GM19240 (cell line): ENCODE data around the gene TCEAL3.
"Not testable (repeated sequence)": the region's sequence is repeated elsewhere in the genome, so short reads cannot be mapped to it uniquely, and the experiment has no call there.

Source experiments
- DNase-seq: peaks from one replicate; pipeline ENCODE4 v3.0.0; 2011; ENCODE audit warnings: low spot score; ENCODE audit not compliant: insufficient read length

TCEAL3 gene

DNA sequence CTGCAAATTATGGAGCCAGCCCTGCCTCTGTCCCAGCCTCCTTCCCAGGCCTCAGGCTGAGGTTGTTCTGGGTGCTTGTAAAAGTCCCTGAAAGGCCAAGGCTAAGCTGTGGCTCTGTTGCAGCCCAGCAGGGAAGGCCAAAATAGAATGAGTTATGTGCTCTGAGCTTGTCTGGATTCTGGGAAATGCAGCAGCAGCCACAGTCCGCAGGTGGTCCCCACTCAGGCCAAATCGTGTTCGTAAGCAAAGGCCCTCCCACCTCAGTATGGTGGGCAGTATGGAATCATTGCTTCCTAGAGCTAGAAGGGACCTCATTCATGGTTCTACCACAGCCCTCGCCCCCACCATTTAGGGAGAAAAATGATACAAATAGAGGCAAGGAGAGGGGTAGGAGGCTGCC is 16.3 kb downstream of the TCEAL3 start:
- no peak for DNase-seq

DNA sequence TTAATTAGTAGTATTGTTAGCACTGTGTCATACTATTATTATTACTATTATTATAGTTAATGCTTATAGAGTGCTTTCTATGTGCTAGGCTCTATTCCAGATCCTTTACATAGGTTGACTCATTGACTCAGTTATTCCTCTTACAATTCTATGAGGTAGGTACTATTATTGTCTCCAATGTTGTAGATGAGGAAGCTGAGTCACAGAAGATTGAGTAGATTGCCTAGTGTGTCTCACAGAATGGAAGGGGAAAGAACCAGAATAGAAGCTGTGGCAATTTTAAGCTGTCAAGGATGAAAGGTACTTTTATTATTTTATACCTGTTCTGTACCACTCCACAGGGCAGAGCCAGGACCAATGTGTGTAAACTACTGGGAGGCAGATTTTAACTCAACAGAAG is 19.1 kb downstream of the TCEAL3 start:
- no peak for DNase-seq

DNA sequence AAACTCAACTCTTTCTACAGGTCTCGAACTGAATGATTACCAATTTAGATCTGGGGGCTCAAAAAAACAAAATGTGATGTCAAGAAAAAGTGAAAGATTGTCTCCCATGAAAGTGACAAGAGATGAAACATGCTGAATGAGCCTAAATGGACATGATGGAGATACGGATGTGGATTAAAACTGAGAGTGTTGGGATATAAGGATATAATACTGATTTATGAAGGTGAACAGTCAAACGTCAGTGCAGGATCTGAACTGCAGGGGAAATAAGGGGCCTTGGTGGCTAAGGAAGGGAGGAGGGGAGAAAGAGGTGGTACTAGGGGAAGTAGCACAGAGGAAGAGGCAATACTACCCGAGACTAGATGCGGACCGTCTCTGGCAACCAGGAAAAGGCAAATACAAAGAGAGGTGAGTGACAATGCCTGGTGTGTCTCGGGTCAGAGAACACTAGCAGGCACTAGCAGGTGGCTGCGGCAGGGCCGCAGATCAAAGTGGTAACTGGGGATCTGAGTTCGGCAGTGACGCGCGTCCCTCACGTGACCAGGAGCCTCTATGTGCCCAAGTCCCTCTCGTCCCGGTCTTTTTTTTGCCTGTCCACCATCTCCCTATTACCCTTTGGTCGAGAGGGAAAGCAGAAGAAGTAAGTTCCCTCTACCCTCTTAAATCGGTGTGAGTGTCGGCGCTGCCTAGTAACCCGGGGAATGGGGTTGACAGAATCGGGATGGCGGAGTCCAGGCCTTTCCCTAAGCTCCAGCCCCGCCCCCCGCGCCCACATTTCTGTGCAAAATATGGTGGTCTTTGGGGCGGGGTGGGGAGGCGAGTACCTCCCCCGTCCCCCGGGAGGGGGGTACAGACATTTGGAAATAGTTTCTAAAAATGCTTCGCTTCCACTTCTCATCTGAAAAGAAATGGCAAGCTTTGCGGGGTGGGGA is 20.9 kb downstream of the TCEAL3 start, which contains the start of gene TCEAL1:
Gene TCEAL1 (plus strand): TSS at position 590 of the 932 bp plus-strand sequence. CDS start 942 bp downstream, outside the sequence.
- no peak for DNase-seq

DNA sequence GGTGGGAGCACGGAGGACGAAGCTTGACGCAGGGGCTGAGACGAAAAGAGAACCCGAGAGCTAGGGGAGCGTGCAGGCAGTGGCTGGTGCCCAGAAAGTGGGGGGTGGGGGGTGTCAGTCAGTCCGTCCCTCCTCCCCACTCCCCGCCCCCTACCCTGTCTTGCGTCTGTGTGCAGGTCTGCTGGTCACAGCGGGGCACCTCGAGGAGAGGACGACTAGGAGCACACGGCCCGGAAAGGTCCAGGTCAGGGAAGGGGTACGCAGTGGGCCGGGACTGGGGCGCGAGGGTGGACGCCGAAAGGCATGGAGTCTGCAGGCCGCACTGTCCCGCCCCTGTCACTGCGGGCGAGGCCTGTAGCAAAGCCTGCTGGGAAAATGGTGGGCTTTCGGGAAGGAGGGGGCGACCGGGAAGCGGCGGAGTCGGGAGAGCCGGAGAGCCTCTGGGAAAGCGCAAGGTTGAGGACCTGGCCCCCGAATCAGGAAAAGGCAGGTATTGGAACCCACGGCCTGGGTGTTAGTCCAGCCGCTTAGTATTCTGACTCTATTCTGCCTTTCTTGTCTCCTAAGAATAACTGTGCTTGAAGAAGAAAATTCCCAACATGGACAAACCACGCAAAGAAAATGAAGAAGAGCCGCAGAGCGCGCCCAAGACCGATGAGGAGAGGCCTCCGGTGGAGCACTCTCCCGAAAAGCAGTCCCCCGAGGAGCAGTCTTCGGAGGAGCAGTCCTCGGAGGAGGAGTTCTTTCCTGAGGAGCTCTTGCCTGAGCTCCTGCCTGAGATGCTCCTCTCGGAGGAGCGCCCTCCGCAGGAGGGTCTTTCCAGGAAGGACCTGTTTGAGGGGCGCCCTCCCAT is 21.8 kb downstream of the TCEAL3 start:
- DNase-seq = no peak

DNA sequence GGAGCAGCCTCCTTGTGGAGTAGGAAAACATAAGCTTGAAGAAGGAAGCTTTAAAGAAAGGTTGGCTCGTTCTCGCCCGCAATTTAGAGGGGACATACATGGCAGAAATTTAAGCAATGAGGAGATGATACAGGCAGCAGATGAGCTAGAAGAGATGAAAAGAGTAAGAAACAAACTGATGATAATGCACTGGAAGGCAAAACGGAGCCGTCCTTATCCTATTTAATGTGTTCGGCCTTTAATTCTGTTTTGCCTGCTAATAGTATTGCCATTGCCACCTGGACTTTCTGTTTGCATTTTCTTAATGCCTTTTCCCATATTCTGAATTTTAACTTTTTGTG is 22.4 kb downstream of the TCEAL3 start:
- no peak for DNase-seq

DNA sequence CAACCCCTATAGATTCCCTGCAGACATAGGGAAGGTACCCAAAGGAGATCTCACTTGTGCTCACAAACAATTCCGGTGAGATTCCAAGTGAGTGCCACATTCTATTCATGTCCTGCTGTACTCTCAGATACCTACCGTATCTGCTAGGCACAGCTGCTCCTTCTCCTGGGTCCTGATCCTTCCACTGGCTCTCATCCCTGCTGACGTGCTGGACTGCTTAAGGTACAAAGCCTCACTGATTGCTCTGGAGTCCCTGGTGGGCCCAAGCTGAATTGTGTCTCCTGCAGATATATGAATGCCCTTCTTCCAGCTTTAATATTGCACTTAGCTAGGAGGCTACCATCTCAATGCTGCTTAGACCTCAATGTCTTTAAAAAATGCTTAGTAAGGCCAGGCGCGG is 23.4 kb downstream of the TCEAL3 start:
- DNase-seq = no peak

DNA sequence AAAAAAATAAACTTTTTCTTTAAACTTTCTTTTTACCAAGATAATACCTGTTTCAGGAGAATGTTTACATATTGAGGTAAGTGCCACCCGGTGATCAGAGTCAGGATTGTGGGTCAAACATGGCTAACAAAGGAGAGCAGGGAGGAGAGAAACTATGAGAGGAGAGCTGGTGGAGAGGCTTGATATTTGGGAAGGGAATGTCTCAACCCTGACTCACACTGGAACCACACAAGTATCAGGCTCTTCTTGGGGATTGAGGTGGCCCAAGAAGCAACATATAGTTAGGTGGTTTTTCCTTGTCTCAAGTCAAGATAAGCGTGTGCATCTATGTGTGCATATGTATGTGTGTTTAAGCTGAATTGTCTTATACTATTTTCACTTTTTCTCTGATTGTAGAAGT is 27.7 kb downstream of the TCEAL3 start:
- no peak for DNase-seq

DNA sequence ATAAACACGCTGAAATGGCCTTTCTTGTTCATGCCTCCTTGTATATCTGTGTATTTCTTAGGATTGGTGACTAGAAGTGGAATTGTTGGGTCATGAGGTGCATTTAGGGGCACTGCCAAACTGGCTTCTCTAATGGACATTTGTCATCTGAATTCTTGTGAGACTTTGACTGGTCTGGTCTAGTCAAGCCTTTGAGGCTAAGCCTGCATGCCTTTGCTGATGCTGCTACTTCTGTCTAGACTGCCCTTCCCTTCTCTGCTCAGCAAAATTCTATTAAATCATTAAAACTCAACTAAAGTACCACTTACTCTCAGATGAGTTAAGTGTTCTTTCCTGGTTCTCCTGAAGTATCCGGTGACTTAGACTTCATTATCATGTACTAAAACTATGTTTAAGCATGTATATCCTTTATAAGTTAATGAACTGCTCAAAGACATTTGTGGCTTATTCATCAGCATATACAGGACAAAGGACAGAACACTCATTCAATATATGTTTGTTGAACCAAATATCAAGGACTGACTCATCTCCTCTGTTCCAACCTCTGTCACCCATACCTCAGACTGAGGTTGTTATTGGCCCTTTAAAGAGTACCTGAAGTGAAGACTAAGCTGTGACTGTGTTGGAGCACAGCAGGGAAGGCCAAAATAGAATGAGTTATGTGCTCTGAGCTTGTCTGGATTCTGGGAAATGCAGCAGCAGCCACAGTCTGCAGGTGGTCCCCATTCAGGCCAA is 30.0 kb downstream of the TCEAL3 start:
- DNase-seq = no peak

DNA sequence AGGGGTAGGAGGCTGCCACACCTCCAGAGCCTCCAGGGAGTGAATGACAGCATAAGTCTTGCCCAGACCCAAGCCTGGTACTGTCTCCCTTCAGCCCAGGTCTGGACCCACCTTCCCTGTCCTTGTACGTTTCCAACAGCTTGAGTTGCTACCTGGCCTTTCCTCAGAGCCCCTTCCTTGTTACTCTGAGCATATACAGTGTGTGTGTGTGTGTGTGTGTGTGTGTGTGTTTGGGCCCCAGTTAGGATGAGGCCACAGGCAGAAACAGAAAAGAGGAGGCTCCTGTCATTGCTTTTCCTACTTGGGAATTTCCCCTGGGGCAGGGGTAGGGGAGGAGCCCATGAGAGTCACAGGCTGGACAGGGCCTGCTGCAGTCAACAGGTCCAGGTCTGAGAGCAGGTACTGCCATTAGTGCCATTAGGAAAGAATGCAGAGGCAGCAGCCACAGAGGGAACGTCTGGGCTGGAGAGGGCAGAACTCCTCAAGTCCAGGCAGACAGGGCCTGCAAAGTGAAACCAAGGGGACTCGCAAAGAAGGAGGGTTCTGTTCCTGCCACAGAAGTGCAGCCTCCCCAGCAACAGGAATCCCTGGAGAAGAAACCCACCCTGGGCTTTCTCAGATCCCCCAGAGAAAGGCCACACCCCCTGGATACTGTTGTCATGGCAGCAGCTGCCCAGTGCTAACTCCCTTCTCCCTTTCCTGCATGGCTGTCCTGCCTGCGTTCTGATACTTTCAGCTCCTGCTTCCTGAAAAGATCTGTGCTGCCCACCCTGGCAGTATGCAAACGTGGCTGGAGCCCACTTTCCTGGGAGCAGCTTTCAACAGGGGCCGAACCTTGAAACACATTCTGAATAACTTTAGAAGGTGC is 30.9 kb downstream of the TCEAL3 start:
- DNase-seq = not testable (repeated sequence)

DNA sequence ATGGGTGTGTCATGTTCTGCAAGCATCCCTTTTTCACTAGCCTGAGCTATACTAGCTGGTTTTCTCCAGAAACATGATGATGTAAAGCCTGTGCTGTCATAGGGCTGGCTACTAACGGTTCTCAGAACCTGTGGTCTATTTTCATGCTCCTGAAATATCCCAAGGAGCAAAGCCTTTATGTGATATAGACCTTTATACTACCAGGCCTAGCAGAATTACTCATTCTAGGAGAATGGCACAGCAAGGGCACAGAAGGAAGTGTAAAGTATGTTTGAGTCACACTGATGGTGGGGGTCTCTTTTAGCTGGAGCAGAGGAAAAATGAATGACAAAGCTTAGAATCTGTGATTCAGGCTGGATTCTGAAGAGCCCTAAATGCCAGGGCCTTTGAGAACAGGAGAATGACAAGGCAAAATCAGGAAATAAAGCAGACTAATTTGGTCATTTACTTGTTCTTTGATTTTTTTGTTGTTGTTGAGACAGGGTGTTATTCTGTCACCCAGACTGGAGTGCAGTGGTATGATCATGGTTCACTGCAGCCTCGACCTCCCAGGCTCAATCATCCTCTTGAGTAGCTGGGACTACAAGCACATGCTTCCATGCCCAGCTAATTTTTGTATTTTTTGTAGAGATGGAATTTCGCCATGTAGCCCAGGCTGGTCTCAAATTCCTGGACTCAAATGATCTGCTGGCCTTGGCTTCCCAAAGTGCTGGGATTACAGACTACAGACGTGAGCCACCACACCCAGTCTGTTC is 32.8 kb downstream of the TCEAL3 start:
- DNase-seq = no peak

DNA sequence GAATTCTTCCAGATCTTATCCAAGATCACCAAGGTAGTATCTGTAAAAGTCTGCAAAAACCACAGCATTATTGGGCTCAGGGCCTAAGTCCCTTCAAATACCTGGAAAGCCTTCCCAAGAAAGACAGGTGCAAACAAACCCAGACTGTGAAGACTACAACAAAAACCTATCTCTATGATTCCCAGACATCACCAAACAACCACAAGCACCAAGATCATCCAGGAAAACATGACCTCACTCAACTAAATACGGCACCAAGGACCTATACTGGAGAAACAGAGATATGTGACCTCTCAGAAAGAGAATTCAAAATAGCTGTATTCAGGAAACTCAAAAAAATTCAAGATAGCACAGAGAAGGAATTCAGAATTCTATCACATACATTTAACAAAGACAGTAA is 36.4 kb downstream of the TCEAL3 start:
- DNase-seq = no peak

DNA sequence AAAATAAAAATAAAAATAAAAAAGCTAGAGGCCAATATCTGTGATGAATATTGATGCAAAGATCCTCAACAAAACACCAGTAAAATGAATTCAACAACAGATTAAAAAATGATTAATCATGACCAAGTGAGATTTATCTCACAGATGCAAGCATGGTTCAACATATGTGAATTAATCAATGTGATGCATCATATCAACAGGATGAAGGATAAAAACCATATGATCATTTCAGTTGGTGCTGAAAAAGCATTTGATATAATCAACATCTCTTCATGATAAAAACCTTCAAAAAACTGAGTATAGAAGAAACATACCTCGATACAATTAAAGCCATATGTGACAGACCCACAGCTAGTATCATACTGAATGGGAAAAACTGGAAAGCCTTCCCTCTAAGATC is 39.9 kb downstream of the TCEAL3 start:
- DNase-seq = no peak

DNA sequence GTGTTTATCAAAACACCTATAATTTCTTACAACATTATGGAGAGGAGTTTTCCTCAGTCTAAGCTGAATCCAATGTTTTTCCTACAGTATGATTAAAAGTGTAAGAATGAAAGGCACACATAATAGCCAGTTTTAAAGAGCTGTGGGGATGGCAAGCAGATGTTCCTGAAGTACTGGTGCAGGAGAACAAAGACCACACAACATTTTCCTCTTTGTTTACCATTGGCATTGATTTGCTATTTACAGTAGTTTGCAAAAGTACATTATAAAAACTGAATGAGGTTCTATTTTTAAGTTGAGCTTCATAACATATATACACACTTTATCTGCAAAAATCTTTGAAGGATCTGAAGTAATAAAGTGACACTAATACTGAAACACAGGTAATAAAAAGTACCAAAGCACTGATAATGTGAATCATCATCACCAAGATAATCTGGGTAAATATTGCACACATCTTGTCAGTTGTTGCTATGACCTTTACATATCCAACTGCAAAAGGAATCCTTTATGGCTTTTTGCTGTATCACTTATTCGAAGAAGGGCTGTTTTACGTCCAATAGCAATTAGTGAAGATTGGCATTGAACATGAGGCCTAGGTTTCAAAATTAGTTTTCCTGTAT is 43.5 kb downstream of the TCEAL3 start:
- no peak for DNase-seq

DNA sequence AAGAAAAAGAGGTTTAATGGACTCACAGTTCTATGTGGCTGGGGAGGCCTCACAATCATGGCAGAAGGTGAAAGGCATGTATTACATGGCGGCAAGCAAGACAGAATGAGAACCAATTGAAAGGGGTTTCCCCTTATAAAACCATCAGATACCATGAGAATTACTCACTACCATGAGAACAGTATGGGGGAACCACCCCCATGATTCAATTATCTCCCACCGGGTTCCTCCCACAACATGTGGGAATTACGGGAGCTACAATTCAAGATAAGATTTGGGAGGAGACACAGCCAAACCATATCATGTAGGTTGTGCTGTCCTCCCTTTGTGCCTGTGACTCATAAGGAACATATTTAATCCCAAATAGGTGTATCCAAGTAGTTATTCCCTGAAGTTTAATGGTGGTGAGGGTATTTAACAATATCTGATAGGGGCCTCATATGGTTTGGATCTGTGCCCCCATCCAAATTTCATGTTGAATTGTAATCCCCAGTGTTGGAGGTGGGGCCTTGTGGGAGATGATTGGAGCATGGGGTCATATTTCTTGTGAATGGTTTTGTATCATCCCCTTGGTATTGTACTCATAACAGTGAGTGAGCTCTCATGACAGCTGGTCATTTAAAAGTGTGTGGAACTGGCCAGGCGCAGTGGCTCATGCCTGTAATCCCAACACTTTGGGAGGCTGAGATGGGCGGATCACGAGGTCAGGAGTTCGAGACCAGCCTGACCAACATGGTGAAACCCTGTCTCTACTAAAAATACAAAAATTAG is 47.7 kb downstream of the TCEAL3 start:
- not testable (repeated sequence) for DNase-seq

DNA sequence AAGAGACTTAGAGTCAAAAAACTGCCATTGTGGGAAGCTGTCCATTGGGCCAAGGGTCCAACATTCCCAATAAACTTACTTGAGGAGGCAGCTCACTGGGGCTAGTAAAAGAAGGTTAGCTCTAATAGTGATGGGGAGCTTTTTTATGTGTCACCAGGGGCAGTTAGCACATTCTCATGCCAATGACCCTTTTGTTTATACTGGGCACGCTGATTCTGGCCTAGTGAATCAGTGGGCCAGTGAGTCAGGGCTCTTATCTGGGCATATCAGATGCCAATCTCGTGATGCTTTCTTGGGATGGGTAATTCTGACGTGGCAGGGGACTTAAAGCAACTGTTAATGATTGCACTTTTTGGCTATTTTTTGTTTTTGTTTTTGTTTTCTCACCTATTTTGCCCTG is 48.9 kb downstream of the TCEAL3 start:
- DNase-seq = no peak

DNA sequence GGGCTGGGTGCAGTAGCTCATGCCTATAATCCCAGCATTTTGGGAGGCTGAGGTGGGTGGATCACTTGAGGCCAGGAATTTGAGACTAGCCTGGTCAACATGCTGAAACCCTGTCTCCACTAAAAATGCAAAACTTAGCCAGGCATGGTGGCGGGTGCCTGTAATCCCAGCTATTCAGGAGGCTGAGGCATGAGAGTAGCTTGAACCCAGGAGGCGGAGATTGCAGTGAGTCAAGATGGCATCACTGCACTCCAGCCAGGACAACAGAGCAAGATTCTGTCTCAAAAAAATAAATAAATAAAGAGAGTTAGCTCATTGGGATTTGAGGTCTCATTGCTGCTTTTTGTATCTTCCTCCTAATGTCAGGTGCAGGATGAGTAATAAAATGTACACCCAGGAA is 49.3 kb downstream of the TCEAL3 start:
- not testable (repeated sequence) for DNase-seq

DNA sequence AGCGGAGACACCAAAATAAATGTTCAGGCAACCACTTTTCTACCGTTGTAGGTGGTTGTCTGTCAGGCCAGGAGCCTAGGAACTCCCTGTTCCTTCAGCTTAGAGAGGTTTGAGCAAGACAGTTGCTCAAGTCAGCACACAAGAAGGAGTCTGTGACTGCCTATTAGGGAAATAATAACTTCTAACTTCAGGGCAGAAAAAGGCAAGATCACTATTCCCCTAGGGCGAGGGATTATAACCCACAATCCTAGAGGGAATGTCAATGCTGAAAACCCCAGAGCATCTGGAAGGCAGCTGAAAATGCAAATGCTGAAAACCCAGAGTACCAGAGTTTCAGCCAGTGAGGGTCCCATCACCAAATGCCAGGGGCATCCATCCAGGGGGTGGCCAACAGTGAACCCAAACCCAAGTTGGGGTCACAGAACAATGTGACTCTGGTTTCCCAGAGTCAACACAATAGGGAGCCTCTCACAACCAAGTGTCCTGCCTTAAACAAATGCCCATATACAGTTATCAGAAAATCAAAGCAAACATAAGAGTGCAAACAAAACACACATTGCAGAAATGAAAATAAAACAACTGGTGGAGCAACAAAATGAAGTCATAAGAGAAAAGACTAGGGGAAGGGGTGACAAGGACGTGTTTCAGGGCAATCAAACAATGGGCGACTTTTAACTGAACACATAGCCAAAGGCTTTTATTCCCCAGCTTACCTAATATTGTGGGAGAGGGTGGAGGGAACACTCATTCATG is 51.1 kb downstream of the TCEAL3 start:
- DNase-seq = no peak

DNA sequence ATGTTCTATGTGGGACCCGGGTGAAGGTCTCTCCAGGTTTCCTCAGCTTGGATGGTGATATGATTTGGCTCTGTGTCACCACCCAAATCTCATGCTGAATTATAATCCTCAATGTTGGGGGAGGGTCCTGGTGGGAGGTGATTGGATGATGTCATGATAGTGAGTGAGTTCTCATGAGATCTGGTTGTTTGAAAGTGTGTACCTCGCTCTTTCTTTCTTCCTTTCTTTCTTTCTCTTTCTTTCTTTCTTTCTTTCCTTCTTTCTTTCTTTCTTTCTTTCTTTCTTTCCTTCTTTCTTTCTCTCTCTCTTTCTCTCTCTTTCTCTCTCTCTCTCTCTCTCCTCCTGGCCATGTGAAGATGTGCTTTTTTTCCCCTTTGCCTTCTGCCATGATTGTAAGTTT is 51.7 kb downstream of the TCEAL3 start:
- not testable (repeated sequence) for DNase-seq
